GM19351 (cell line): ENCODE measurements around the gene GLRX5.
A peak's percentile ranks its signal among the peaks of the same experiment; 100 is the strongest.

Source experiments
- ATAC-seq: cut with Tn5 transposase; IDR thresholded peaks from one replicate; pipeline ENCODE4 v1.9.1; 2021; ENCODE audit warnings: mild to moderate bottlenecking, moderate library complexity; ENCODE audit not compliant: unreplicated experiment

Gene GLRX5

DNA sequence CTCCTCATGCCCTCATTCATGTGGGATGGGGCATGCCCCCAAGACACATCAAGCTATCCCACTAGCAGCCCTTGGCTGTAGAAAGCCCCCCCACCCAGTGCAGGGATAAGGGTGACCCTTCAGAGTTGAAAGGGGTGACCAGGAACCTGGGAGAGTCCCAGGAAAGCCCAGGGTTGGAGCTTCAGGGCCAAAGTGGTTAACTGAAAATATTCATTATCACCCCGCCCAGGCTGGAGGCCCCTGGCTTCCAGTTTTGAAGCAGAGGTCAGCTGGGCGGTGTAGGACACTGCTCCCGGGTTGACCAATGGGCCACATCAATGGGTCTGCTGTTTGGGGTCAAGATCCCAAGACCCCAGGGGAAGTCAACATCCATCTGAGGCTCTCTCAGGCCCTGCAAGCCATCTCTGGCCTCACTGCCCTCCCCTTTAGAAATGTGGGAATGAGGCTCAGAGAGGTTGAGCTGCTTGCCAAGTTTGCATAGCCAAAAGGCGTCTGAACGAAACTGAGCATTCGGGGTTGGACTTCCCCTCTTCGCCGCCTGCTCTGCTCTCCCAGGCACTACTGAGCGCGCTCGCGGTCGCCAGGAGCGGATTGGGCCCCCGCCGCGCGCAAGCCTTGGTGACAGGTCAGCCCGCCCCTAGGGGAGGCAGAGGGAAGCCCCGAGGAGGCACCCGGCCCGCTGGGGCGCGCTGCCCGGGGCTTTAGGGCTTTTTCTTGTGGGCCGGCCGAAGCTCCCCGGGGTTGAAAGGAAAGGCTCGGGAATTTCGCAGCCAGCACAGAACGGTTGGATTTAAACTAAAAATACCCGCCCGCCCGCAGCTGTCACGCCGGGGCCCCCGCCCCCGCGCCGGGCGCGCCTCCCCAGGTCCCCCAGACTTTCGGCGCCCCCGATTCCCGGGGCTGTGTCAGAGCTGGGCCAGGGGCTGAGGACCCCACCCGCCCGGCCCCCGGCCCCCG, 19.0 kb upstream of the GLRX5 start:
- peak; percentile 75 for ATAC-seq

DNA sequence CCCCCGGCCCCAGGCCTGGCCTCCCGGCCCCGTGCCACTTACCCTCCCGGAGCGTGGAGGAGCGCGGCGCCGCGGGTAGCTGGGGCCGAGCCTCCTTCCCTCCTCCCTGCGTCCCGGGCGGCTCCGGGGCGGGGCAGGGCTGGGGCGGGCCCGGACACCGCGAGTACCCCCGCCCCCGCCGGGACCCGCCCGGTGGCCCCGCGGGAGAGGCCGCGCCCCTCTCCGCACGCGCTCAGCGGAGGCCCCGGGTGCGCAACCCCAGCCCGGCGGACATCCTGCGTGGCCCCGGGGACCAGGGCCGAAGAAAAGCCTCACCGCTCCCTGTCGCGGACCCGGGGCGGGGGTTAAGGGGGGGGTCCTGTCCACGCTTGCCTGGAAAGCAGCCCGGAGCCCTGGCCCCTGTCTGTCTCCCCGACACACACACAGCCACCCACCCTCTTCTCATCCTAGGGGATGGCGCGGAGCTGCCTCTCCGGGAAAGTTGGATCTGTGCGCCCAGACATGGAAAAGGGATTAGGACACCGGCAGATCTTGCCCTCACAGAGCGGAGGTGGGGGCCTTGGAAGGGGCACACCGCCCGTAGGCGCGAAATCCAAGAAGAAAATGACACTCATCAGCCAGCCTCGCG, 18.2 kb upstream of the GLRX5 start, which contains the start of gene SYNE3:
Gene SYNE3 (minus strand): TSS at position 97 of the 628 bp plus-strand sequence. CDS start 40,829 bp downstream, outside the sequence.
- peak; percentile 44 for ATAC-seq

DNA sequence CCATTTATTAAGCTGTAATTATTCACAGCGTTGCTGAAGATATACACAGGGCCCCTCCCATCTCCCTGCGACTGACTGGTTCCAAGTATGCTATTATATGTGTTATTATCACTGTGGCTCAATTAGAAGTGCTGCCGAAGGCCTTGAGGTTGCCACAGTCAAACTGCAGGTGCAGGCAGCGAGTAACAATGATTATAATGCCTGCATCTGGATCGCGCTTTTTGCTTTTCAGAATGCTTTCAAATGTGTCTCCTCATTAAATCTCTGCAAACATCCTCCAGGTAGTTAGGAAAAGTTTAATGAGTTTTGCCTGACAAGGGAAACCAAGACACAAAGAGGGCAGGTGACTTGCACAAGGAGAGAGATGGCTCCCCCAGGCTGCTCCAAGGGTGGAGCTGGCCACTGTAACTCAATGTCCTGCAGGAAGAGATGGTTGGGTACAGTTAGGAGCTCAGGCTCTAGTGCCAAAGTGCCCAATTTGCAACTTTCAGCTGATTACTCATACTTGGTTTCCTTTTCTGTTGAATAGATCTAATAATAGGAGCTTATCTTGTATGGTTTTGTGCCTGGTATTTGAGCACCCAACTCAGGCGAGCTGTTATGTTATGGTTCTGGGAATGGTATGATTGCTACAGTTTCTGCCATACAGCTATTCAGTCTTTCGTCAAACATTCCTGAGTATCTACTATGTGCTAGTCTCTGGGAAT, 16.7 kb upstream of the GLRX5 start:
- ATAC-seq, result no peak

DNA sequence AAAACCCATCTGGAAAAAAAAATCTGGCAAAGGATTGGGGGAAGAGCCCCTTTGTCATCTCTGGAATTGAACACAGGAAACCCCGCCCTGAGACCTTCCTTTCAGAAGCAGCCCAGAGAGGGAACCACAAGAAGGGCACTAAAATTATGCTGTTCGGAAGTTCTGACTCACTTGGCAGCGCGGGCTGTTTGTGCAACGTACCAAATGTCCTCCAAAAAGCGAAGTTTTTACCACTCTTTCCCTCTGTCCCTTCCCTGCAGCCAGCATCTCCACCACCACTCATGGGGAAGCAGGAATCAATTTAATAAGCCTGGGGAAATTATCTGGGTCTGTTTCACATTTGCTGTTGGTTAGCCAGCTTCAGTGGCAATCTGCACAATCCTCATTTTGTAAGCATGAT, 15.2 kb upstream of the GLRX5 start:
- no peak for ATAC-seq

DNA sequence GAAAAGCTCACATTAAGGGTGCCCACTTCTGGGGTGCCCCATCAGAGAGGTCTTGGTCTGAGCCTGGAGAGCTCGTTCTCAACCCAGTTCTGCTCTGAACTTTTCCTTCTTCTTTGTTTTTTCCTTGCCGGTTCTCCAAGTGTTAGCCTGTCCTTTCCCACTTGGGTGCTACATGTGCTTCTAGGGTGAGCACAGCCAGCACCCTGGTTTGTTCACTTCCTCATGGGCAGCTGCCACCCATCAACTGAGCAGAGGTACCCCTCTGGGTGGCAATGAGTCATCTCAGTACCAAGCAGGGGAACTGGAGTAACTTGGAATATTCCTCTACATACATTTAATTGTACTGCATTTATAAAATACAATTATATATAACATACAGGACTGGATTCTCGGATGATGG, 14.5 kb upstream of the GLRX5 start:
- no peak for ATAC-seq

DNA sequence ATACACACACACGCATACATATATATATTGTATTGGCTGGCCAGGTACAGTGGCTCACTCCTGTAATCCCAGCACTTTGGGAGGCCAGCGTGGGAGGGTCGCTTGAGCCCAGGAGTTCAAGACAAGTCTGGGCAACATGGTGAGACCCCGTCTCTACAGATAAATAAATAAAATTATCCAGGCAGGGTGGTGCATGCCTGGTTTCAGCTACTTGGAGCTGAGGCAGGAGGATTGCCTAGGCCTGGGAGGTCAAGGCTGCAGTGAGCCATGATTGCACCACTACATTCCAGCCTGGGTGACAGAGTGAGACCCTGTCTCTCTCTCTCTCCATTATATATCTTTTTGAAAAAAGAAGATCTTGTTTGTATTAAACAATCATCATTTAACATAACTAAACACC, 13.8 kb upstream of the GLRX5 start:
- no peak for ATAC-seq

DNA sequence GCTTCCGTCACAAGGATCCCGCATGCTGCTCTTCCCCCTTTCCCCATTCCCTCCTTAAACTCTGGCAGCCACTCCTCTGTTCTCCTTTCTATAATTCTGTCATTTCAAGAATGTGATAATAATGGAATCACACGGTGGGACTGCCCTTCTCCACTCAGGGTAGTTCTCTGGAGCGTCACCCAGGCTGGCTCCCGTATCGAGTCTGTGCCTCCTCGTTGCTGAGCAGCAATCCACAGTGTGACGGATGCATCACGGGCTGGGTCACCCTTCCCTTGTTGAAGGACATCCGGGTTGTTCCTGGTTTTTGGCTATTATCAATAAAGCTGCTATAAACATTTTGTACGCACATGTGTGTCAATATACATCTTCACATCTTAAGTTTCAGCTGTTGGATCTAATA, 12.7 kb upstream of the GLRX5 start:
- no peak for ATAC-seq

DNA sequence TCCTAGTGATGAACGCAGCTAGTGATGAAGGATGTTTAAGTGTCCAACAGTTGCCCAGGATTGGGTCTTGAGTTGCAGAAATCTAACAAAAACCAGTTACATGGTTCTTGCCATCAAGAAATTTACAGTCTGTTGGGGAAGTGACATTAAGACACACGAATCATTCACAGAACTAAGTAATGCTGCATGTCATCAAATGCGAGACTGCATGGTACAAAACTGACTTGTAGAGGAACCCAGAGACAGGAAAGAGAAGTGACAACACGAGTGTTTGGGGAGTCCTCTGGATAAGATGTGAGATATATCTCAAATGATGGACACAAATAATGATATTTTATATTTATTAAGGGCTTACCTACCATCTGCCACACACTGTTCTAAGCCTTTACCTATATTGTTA, 12.3 kb upstream of the GLRX5 start:
- ATAC-seq, result no peak

DNA sequence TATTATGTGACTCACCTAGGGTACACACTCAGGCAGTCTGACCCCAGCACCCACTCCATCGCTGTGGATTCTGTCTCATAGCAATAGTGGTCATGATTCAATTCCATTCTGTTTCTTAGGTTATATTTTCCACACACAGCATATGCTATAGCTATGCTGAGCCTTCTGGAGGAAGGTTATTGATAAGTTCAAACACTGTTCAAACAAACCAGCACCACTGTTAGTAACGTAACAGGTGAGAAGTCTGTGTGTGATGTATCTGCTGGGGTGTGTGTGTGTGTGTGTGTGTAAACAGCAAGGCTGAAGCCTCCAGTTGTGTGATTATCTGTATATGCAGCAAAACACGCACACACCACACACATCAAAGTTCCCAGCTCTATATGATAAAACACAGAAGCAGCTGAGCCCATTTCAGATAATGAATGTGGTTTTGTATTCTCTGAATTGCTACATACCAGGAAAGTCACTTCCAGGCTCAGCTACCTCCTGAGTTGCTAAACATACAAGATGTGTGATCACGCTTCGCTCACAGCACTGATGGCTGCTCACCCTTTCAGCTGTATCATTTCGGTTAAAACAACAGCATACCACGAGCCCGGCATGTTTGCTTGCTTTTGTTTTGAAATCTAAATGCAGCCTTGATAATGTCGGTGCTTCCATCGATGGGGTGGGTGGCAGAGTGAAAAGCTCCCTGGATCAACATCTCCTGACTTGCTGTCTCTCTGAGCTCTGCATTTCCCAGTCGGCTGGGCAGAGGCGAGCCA, 11.6 kb upstream of the GLRX5 start:
- ATAC-seq, result no peak

DNA sequence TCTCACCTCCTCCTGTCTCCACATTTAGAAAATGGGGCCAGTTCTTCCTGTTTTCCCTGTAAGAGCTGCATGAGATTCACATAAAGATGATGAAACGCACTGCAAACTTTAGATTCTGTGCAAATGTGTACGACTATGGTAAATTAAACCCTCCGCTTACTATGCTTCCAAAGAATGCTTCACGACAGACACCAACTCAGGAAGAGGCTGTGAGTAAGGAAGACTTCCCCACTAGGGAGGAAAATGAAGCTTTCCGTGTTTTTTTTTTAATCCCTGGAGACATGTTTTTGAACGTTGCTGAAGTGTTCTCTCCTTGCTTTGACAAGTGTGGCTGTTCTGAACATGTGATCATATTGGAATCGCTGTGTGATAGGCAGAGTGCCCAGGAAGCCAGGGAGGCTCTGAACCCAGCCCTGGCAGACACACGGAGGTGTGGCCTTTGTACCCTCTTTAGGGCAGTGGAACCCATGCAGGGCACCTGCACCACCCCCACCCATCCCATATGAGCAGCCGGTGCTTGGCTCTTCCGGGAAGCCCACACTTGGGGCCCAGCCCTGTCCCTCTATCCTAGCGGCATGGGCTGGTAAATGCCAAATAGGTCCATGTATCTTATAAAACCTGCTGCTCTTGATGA, 10.9 kb upstream of the GLRX5 start:
- no peak for ATAC-seq

DNA sequence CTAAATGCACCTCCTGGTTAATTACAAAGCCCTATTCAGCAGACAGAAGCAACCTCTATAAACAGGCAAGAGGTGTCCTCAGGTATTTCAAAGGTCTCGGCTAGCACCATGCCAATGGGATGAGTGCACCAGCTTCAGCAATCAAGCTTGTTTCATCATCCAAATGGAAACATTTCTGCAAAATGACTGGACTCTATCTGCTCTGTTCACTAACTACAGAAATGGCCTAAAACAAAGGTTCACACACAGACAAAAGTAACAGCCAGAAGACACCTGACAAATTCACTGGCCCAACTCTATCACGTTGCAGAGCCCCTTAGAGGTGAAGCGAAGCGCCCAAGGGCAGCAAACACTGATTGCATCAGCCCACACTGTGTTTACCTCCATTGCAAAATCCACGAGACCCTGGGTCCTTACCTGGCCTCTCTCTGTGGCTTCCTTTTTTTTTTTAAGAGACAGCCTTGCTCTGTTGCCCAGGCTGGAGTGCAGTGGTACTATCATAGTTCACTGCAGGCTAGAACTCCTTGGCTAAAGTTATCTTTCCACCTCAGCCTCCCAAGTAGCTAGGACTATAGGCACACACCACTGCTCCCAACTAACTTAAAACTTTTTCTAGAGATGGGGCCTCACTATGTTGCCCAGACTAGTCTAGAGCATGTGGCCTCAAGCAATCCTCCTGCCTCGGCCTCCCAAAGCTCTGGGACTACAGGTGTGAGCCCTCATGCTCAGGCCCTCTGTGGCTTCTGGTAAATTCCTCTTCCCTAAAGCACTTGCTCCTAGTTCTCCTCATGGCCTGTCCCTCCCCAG, 9.9 kb upstream of the GLRX5 start:
- ATAC-seq, result no peak

DNA sequence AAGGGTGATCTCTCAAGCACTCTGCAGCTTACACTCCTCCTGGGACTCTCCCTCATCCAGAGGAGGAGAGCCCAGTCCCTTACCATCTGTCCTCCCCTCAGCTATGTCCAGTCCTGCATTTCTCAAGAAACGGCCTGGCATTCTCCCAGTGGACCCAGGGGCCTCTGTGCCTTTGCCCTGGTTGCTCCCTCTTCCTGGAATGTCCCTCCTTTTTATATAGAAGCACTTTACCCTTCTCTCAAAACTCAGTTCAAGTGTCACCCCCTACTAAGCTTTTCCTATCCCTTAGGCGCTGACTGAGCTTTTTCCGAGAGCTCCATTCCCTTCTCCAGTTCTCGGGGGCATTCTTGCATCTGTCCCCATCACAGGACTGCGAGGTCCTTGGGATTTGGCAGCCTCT, 8.9 kb upstream of the GLRX5 start:
- ATAC-seq, result no peak

DNA sequence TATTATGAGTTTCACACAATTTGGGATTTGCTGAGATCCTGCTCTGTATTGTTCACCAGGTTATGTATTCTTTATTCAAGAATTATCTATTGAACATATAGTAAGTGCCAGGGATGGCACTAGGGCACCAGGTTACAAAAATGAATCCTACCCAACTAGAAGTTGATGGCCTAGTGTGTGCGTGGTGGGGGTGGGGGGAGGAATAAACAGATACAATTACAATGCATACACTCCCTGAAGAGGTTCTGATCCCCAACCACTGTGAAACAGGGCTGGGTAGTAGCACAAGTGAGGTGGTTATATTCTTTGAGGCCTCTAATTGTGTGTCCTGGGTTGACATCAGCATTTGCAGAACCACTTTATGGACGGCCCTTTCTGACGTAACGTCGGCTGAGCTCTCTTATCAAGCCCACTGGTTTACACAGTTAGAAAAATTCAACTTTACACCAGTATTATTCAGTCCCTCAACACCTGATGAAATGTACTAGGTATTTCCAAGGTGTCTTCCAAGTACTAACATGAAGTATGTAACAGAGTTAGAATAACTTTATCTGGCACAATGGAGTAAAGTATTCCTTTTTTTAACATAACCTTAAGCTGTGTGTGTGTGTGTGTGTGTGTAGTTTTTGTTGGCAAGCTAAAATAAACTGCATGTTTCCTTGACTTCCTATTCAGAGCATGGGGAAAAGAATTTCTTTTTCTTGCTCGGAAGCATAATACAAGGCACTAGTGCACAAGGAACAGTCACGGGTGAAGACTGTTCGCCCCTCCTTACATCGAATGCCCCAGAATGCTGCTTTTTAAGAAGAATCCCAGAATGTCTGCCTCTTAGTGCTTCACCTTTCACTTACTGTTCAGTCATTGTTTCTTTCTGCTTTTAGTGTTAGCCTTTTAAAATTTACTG, 8.1 kb upstream of the GLRX5 start:
- ATAC-seq, result no peak

DNA sequence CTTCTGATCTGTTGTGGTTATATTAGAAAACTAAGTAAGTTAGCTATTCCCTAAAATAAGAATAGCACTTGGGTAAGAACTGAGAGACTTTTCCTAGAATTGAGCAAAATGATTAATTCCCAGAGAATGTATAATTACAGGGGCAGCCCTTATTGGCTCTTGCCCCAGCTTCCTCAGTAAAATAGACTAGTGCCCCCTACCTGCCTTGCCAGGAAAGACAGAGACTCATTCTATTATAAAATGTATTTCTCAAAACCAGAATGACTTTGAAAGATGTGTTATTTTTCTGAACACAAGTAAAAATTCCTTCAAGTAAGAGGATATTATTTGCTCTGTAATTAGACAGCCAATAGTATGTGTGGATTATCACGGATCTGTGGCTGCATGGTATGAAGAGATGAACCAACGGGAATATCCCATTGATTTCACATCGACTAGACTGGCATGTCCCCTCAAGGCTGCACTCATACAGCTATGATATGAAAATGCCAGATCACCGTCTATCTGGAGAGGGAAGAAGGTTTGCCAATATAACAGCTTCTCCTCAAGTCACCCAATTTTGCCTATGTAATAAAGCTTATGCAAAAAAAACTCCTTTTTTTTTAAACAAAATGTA, 7.4 kb upstream of the GLRX5 start:
- no peak for ATAC-seq

DNA sequence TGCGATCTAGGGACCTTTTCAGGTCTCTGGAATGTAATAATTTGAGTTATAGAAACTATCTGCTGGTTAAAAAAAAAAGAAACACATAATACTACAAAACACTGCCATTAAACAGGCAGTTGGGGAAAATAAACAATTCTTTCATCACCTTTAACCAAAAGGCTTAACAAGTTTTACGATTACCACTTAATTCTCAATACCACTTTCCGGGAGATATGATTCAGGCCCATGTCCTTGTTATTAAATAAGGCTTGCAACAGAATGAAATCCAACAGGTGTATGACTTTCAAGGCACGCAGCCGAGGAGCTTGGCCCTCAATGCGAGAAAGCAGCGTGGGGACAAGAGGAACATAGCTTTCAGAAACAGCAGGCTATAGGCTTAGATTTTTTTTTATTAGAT, 5.6 kb upstream of the GLRX5 start:
- no peak for ATAC-seq

DNA sequence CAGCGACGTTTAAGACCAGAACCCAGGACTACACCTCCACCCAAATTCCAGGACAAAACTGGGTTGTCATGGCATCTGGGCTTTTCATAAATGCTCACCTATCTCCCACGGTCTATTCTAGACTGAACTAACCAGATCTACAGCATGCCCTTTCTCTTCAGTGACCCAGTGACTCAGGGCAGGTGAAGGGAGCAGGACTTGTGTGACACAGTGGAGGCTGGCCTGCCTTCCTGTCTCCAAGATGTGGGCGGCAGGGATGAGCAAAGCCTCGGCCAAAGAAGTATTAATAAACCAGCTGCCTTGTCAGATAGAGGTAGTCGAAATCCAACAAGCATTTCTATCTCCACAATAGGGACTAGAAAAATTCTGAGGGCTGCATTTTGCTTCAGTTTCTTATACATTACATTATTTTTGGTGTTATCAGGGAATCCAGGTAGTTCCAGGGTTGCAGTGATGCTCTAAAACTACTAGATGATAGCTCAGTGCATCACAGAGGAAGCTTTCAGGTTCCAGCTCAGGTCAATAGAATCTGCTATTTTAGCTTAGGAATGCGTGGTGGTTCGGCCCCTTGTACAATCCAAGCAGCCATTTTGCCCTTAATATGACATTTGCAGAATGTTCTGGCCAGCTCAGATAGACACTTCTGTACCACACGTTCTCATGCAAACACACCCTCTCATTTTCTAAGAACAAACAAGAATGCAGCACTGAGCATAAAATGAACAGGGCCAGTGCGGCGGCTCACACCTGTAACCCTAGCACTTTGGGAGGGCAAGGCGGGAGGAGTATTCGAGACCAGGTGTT, 4.2 kb upstream of the GLRX5 start:
- no peak for ATAC-seq

DNA sequence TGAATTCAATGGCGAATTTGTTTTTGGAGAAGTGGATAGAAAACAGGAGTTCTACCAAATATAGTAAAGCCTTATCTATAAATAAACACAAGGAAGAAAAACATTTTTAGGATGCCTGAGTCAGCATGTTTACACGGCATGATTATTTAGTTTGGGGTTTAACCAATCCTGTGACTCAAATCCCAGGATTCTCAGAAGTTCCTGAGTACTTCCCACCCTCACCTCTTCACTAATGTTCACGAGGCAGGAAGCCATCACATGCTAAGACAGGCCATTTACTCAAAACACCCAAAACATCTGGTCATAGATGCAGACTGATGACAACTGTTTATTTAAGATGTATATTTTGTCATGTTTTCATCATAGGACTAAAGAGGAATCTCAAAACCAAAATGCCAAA, 3.4 kb upstream of the GLRX5 start:
- ATAC-seq, result no peak
